Natural killer cell (primary cell): ENCODE data around the gene QSOX1. TPM values are rescaled to one million over a fixed set of nuclear protein-coding genes. Genes with fewer than 3 reads are reported as not detected.
A peak's percentile ranks its signal among the peaks of the same experiment; 100 is the strongest.

ENCODE experiments used
- ATAC-seq, 3 donors: fragments of 150-1000 bp in 2 of 3; fragments of 200-7000 bp in 1 of 3; cut with Tn5 transposase; 1 replicate in 1 of 3; 2 replicates in 2 of 3; pipeline ENCODE4 v1.10.0; 2021; ENCODE audit warnings: mild to moderate bottlenecking in 2 of 3, moderate library complexity in 2 of 3
- DNase-seq, 2 donors: peaks; one replicate each; pipeline versions ENCODE4 v3.0.0 to v3.0.0-alpha.2; 2013 to 2021; ENCODE audit warnings: mixed read lengths in 1 of 2
- H3K27ac ChIP-seq: one replicate; pipeline ENCODE4 v1.5.1; 2013; ENCODE audit warnings: mild to moderate bottlenecking, low read length
- H3K27me3 ChIP-seq: one replicate; pipeline ENCODE4 v1.6.1; 2013; ENCODE audit warnings: low read length; ENCODE audit not compliant: control insufficient read depth, insufficient read depth
- H3K36me3 ChIP-seq: one replicate; pipeline ENCODE4 v1.6.1; 2013; ENCODE audit warnings: low read length; ENCODE audit not compliant: control insufficient read depth, insufficient read depth
- H3K4me1 ChIP-seq: one replicate; pipeline ENCODE4 v1.6.1; 2013; ENCODE audit warnings: low read length; ENCODE audit not compliant: control insufficient read depth, insufficient read depth
- H3K4me3 ChIP-seq: one replicate; pipeline ENCODE4 v1.5.1; 2013; ENCODE audit warnings: low read length
- H3K9me3 ChIP-seq: one replicate; pipeline ENCODE4 v1.6.1; 2013; ENCODE audit warnings: low read length; ENCODE audit not compliant: control insufficient read depth, insufficient read depth
- H3K27ac Mint-ChIP-seq, 2 donors: one replicate each; pipeline ENCODE4 v1.8.0; 2022; ENCODE audit warnings: mild to moderate bottlenecking in 2 of 2, mixed read lengths in 2 of 2, moderate library complexity in 1 of 2
- H3K27me3 Mint-ChIP-seq, 2 donors: one replicate each; pipeline ENCODE4 v1.8.0; 2022; ENCODE audit warnings: low read depth in 2 of 2, mixed read lengths in 2 of 2
- H3K36me3 Mint-ChIP-seq: one replicate; pipeline ENCODE4 v1.8.0; 2022; ENCODE audit warnings: mixed read lengths
- H3K4me1 Mint-ChIP-seq, 2 donors: one replicate each; pipeline ENCODE4 v1.8.0; 2022; ENCODE audit warnings: mixed read lengths in 2 of 2
- H3K4me3 Mint-ChIP-seq: one replicate; pipeline ENCODE4 v1.8.0; 2022; ENCODE audit warnings: mild to moderate bottlenecking, moderate library complexity, mixed read lengths
- H3K9me3 Mint-ChIP-seq, 2 donors: one replicate each; pipeline ENCODE4 v1.8.0; 2022; ENCODE audit warnings: mixed read lengths in 2 of 2
- CTCF ChIP-seq: fragments of 200-600 bp; IDR thresholded peaks from one replicate; pipeline ENCODE4 v1.8.0; 2022; ENCODE audit warnings: antibody characterized with exemption
- WGBS: methylation state at CpG from one replicate; pipeline ENCODE4 v1.1.7; 2013; ENCODE audit warnings: missing lambda C conversion rate; ENCODE audit not compliant: insufficient coverage; 5-methylcytosine and 5-hydroxymethylcytosine counted together
- intact Hi-C: fragments of 100-400 bp; cut with micrococcal nuclease; formaldehyde crosslinking; loops from one replicate; pipeline ENCODE4 v1.14.2; 2022
- total RNA-seq, 4 donors: library from RNA; stranded (reverse); fragments of 120-200 nt in 1 of 4; gene quantifications; one replicate each; pipeline versions ENCODE4 v1.2.3 to v1.2.4, GENCODE V29; 2013 to 2022

Gene QSOX1
- total RNA-seq, 3 donors from 2014 or later (not counting 1 experiment from before 2014, with no cell fraction given) = 31.0 to 42.7 (median 38.2) TPM

GRCh38 chr1:180211156-180211859, 56.6 kb downstream of the QSOX1 start:
- Mint-ChIP-seq H3K9me3 (no peaks in the 10 kb centered on the region), H3K4me1 (peaks cover 10% of the 10 kb centered on the region in 2 donors), H3K36me3 (no peaks in the 10 kb centered on the region), H3K4me3 (no peak overlapping the region), H3K27ac (no peak overlapping the region), H3K27me3 (peaks cover 7 to 14% of the 10 kb centered on the region in 2 donors)
- Histone ChIP-seq H3K4me3 (no peak overlapping the region), H3K9me3 (no peaks in the 10 kb centered on the region), H3K27me3 (no peaks in the 10 kb centered on the region), H3K4me1 (peaks cover 7% of the 10 kb centered on the region), H3K27ac (no peak overlapping the region), H3K36me3 (no peaks in the 10 kb centered on the region)
- ATAC-seq (no peak), DNase-seq (no peak)
- WGBS = 90% methylated on average over 12 of the region's 12 CpGs
- intact Hi-C loops = no loop called here
- TF ChIP-seq CTCF = no peak

GRCh38 chr1:180211860-180212229, 57.2 kb downstream of the QSOX1 start:
- intact Hi-C loops = no loop called here
- ATAC-seq = no peak
- Mint-ChIP-seq H3K27me3 (peaks cover 7 to 14% of the 10 kb centered on the region in 2 donors), H3K27ac (no peak overlapping the region), H3K36me3 (no peaks in the 10 kb centered on the region), H3K9me3 (no peaks in the 10 kb centered on the region), H3K4me1 (peaks cover 10% of the 10 kb centered on the region in 2 donors), H3K4me3 (no peak overlapping the region)
- Histone ChIP-seq H3K36me3 (no peaks in the 10 kb centered on the region), H3K4me1 (peaks cover 7% of the 10 kb centered on the region), H3K9me3 (no peaks in the 10 kb centered on the region), H3K27ac (no peak overlapping the region), H3K4me3 (no peak overlapping the region), H3K27me3 (no peaks in the 10 kb centered on the region)
- no peak for DNase-seq
- WGBS = 90% methylated on average over 7 of the region's 8 CpGs
- no peak for TF ChIP-seq CTCF

- H3K9me3 ChIP-seq = no peaks in the 10 kb centered on the region
- H3K36me3 Mint-ChIP-seq = no peaks in the 10 kb centered on the region
- no peaks in the 10 kb centered on the region for H3K9me3 Mint-ChIP-seq
- H3K4me1 Mint-ChIP-seq = peaks cover 10% of the 10 kb centered on the region in 2 donors
- no peak overlapping the region for H3K4me3 ChIP-seq
- no peak for TF ChIP-seq CTCF
- peaks cover 7% of the 10 kb centered on the region for H3K4me1 ChIP-seq
- ATAC-seq = peak in 2 of 3 donors; percentile 57 to 64
- peak overlapping the region in 1 of 2 donors; percentile 22 for H3K27ac Mint-ChIP-seq
- peaks cover 7 to 10% of the 10 kb centered on the region in 2 donors for H3K27me3 Mint-ChIP-seq
- H3K27me3 ChIP-seq = no peaks in the 10 kb centered on the region
- H3K36me3 ChIP-seq = no peaks in the 10 kb centered on the region
- peak overlapping the region; percentile 70 for H3K4me3 Mint-ChIP-seq
- intact Hi-C loops = no loop called here
- H3K27ac ChIP-seq = no peak overlapping the region
- WGBS = 30% methylated on average over 14 of the region's 15 CpGs
- peak; percentile 35 to 72 for DNase-seq
Observed at GRCh38 chr1:180213401-180214170, 58.9 kb downstream of the QSOX1 start.
